Measurements from ENCODE around the gene DRGX.

Gene DRGX

GRCh38 chr10:49365675-49366415 is 30.0 kb downstream of the DRGX start:
- TF ChIP-seq POLR2A (IDR thresholded peaks at IDR 0.05; ENCODE audit: low read length) = no peak
- no peak for TF ChIP-seq GATA1 (IDR thresholded peaks at IDR 0.05; ENCODE audit: low read depth, low read length)
- no peak for DNase-seq

- DNase-seq = no peak
- TF ChIP-seq GATA1 (IDR thresholded peaks at IDR 0.05; ENCODE audit: low read depth, low read length) (no peak), POLR2A (IDR thresholded peaks at IDR 0.05; ENCODE audit: low read length) (no peak)
These were observed 30.6 kb downstream of the DRGX start for GRCh38 chr10:49365275-49365674.

- DNase-seq = no peak
- no peak for TF ChIP-seq POLR2A (IDR thresholded peaks at IDR 0.05; ENCODE audit: low read length)
- no peak for TF ChIP-seq GATA1 (IDR thresholded peaks at IDR 0.05; ENCODE audit: low read depth, low read length)
These were observed 31.1 kb downstream of the DRGX start for GRCh38 chr10:49364747-49365146.

- no peak for DNase-seq
- TF ChIP-seq GATA1 (IDR thresholded peaks at IDR 0.05; ENCODE audit: low read depth, low read length) (no peak), POLR2A (IDR thresholded peaks at IDR 0.05; ENCODE audit: low read length) (no peak)
These were observed 31.8 kb downstream of the DRGX start for GRCh38 chr10:49364051-49364450.

GRCh38 chr10:49363309-49364031 is 32.4 kb downstream of the DRGX start:
- no peak for TF ChIP-seq POLR2A (IDR thresholded peaks at IDR 0.05; ENCODE audit: low read length)
- no peak for TF ChIP-seq GATA1 (IDR thresholded peaks at IDR 0.05; ENCODE audit: low read depth, low read length)

GRCh38 chr10:49362596-49363260 is 33.2 kb downstream of the DRGX start:
- no peak for TF ChIP-seq GATA1 (IDR thresholded peaks at IDR 0.05; ENCODE audit: low read depth, low read length)
- TF ChIP-seq POLR2A (IDR thresholded peaks at IDR 0.05; ENCODE audit: low read length) = no peak
- DNase-seq = no peak

More at GRCh38 chr10:49363309-49364031, 32.4 kb downstream of the DRGX start:
- no peak for DNase-seq

- DNase-seq = no peak
- no peak for TF ChIP-seq GATA1 (IDR thresholded peaks at IDR 0.05; ENCODE audit: low read depth, low read length)
- TF ChIP-seq POLR2A (IDR thresholded peaks at IDR 0.05; ENCODE audit: low read length) = no peak
These were observed 33.9 kb downstream of the DRGX start for GRCh38 chr10:49361735-49362568.

- no peak for DNase-seq
- no peak for TF ChIP-seq GATA1 (IDR thresholded peaks at IDR 0.05; ENCODE audit: low read depth, low read length)
These were observed 34.7 kb downstream of the DRGX start for GRCh38 chr10:49361178-49361554.

GRCh38 chr10:49360271-49361177 is 35.4 kb downstream of the DRGX start:
- TF ChIP-seq POLR2A (IDR thresholded peaks at IDR 0.05; ENCODE audit: low read length) (no peak), GATA1 (IDR thresholded peaks at IDR 0.05; ENCODE audit: low read depth, low read length) (no peak)
- no peak for DNase-seq

GRCh38 chr10:49359349-49360270 is 36.3 kb downstream of the DRGX start:
- TF ChIP-seq POLR2A (IDR thresholded peaks at IDR 0.05; ENCODE audit: low read length) (no peak), GATA1 (IDR thresholded peaks at IDR 0.05; ENCODE audit: low read depth, low read length) (no peak)
- no peak for DNase-seq

GRCh38 chr10:49357910-49358309 is 38.0 kb downstream of the DRGX start:
- TF ChIP-seq POLR2A (IDR thresholded peaks at IDR 0.05; ENCODE audit: low read length) (no peak), GATA1 (IDR thresholded peaks at IDR 0.05; ENCODE audit: low read depth, low read length) (no peak)
- DNase-seq = no peak

- TF ChIP-seq POLR2A (IDR thresholded peaks at IDR 0.05; ENCODE audit: low read length) = no peak
- no peak for TF ChIP-seq GATA1 (IDR thresholded peaks at IDR 0.05; ENCODE audit: low read depth, low read length)
- DNase-seq = no peak
These were observed 38.9 kb downstream of the DRGX start for GRCh38 chr10:49356944-49357343.
